HT1080 (cell line): ENCODE measurements around the gene COPS8. TPM values are rescaled to one million over a fixed set of nuclear protein-coding genes. Genes with fewer than 3 reads are reported as not detected.
A peak's percentile ranks its signal among the peaks of the same experiment; 100 is the strongest.

Experiments used
- DNase-seq: peaks from one replicate; pipeline ENCODE4 v3.0.0-alpha.2; 2015; ENCODE audit warnings: low read depth
- total RNA-seq: library from RNA; depleted of rRNA; stranded (reverse); fragments of >200 nt; shearing (Covaris generic); gene quantifications from 2 replicates; pipeline ENCODE4 v1.2.3, GENCODE V29; 2014

COPS8 gene
- total RNA-seq, 1 experiment from 2014 or later: 183 TPM

- DNase-seq: peak; percentile 95
These were observed 12.4 kb downstream of the COPS8 start for GRCh38 chr2:237097911-237098702.

GRCh38 chr2:237099804-237100203 lies 14.1 kb downstream of the COPS8 start:
- DNase-seq: no peak

- no peak for DNase-seq
These were observed 15.7 kb downstream of the COPS8 start for GRCh38 chr2:237101118-237101979.

- DNase-seq: no peak
These were observed 16.7 kb downstream of the COPS8 start for GRCh38 chr2:237102428-237102827.

- DNase-seq: no peak
These were observed 23.8 kb downstream of the COPS8 start for GRCh38 chr2:237109421-237109934.

- DNase-seq: no peak
These were observed 27.5 kb downstream of the COPS8 start for GRCh38 chr2:237113026-237113795.

- DNase-seq: no peak
These were observed 30.2 kb downstream of the COPS8 start for GRCh38 chr2:237115870-237116269.

- DNase-seq: no peak
These were observed 30.7 kb downstream of the COPS8 start for GRCh38 chr2:237116431-237116830.

GRCh38 chr2:237118025-237118424 lies 32.3 kb downstream of the COPS8 start:
- peak; percentile 63 for DNase-seq

- no peak for DNase-seq
These were observed 33.0 kb downstream of the COPS8 start for GRCh38 chr2:237118561-237119155.

- no peak for DNase-seq
These were observed 35.2 kb downstream of the COPS8 start for GRCh38 chr2:237120916-237121315.

- no peak for DNase-seq
These were observed 35.6 kb downstream of the COPS8 start for GRCh38 chr2:237121321-237121720.

- peak; percentile 70 for DNase-seq
These were observed 36.6 kb downstream of the COPS8 start for GRCh38 chr2:237122214-237122666.

GRCh38 chr2:237124820-237125219 lies 39.1 kb downstream of the COPS8 start:
- DNase-seq: no peak

- no peak for DNase-seq
These were observed 40.3 kb downstream of the COPS8 start for GRCh38 chr2:237125967-237126366.

- DNase-seq: no peak
These were observed 41.0 kb downstream of the COPS8 start for GRCh38 chr2:237126519-237127174.

- peak; percentile 98 for DNase-seq
These were observed 42.5 kb downstream of the COPS8 start for GRCh38 chr2:237128026-237128703.

- DNase-seq: no peak
These were observed 43.3 kb downstream of the COPS8 start for GRCh38 chr2:237128845-237129592.
